ENCODE results near the gene UNCX.

The UNCX gene

DNA sequence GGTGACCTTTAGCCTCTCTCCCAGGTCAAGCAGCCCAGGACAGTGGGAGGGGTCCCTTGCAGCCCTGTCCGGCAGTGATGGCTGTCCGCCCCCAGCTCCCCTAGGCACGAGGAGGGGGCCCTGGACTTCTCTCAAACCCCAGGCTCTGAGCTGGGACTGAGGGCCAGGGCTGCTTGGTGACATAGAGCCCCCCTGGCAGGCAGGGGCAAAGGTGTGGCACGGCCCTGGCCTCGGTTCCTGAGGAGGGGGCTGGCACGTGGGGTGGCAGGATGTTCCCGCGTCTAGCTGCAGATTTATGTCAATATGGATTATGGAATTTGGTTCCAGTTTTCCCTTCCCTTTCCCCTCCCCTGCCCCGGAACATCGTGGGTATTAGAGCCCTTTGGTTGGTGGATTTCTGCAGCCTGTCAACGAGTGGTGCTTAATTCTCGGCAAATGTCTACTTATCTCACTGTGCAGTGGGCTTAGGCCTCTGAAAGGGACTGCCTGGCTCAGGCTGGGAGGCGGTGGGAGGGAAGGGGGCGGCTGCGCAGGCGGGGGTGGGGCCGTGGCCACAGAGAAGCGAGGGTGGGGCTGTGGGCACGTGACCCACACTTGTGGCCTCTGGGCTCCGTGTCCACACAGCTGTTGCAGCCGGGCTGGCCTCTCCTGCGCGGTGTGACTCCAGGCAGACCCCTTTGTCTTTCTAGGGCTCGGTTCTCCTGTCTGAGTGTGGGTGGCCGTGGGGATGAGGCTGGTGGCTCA lies 19.3 kb downstream of the UNCX start:
- Histone ChIP-seq H4K20me1 (ENCODE audit: control insufficient read depth, insufficient read depth, low read depth, low read length) (no peaks in the 10 kb centered on the region), H3K9me3 (ENCODE audit: control insufficient read depth, insufficient read depth, low read length) (no peaks in the 10 kb centered on the region), H3K9me2 (replicated peaks; ENCODE audit: control insufficient read depth, low read length) (no peaks in the 10 kb centered on the region), H3K4me2 (ENCODE audit: low read length) (no peak overlapping the region), H3K27ac (ENCODE audit: low read depth, low read length) (no peak overlapping the region), H3K79me2 (ENCODE audit: control insufficient read depth, low read length) (no peaks in the 10 kb centered on the region), H3K36me3 (ENCODE audit: control insufficient read depth, low read length) (no peaks in the 10 kb centered on the region), H3K27me3 (ENCODE audit: control insufficient read depth, low read length) (0 out of 2 replicates have a peak, but pooled peaks cover 2% of the 10 kb centered on the region), H3F3A (ENCODE audit: control insufficient read depth, insufficient read depth) (no peaks in the 10 kb centered on the region), H3K4me1 (ENCODE audit: control insufficient read depth, low read length) (no peaks in the 10 kb centered on the region), H3K4me3 (ENCODE audit: low read length) (no peak overlapping the region)
- no peak for TF ChIP-seq EZH2phosphoT487 (IDR thresholded peaks at IDR 0.05; ENCODE audit: borderline replicate concordance, low read length)
- TF ChIP-seq, protein P1, sequence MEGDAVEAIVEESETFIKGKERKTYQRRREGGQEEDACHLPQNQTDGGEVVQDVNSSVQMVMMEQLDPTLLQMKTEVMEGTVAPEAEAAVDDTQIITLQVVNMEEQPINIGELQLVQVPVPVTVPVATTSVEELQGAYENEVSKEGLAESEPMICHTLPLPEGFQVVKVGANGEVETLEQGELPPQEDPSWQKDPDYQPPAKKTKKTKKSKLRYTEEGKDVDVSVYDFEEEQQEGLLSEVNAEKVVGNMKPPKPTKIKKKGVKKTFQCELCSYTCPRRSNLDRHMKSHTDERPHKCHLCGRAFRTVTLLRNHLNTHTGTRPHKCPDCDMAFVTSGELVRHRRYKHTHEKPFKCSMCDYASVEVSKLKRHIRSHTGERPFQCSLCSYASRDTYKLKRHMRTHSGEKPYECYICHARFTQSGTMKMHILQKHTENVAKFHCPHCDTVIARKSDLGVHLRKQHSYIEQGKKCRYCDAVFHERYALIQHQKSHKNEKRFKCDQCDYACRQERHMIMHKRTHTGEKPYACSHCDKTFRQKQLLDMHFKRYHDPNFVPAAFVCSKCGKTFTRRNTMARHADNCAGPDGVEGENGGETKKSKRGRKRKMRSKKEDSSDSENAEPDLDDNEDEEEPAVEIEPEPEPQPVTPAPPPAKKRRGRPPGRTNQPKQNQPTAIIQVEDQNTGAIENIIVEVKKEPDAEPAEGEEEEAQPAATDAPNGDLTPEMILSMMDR (IDR thresholded peaks at IDR 0.05; ENCODE audit: low read depth, low read length, poor library complexity, severe bottlenecking), result no peak

DNA sequence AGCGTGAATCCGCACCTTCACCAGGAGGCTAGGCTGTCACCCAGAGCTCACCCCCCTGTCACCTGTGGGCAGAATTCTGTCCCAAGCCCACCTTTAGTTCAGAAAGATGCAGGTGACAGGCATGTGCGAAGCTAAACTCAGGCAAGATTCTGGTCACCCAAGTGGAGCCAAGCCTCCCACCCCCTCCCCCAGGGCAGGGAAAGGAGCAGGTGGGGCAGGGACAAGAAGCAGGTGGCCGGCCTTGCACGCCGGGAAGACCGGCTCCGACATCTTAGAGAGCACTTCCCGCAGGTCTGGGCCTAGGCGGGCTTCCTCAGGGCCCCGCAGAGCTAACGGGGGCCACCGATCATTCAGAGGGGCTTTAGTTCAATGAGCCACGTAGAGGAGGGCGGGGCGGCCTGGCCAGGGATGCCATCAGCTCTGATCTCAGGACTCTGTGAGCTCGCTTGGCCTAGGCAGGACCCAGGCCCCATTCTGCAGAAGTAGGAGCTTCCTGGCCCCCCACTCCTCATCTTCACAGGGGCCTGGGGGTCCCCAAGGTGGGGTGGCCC lies 19.9 kb downstream of the UNCX start:
- no peaks in the 10 kb centered on the region for H3K79me2 ChIP-seq (ENCODE audit: control insufficient read depth, low read length)
- H3K9me3 ChIP-seq (ENCODE audit: control insufficient read depth, insufficient read depth, low read length), result no peaks in the 10 kb centered on the region
- H3K4me3 ChIP-seq (ENCODE audit: low read length), result no peak overlapping the region
- H3F3A ChIP-seq (ENCODE audit: control insufficient read depth, insufficient read depth), result no peaks in the 10 kb centered on the region
- no peaks in the 10 kb centered on the region for H3K36me3 ChIP-seq (ENCODE audit: control insufficient read depth, low read length)
- H4K20me1 ChIP-seq (ENCODE audit: control insufficient read depth, insufficient read depth, low read depth, low read length), result no peaks in the 10 kb centered on the region
- 0 out of 2 replicates have a peak, but pooled peaks cover 2% of the 10 kb centered on the region for H3K27me3 ChIP-seq (ENCODE audit: control insufficient read depth, low read length)
- H3K4me2 ChIP-seq (ENCODE audit: low read length), result no peak overlapping the region
- H3K27ac ChIP-seq (ENCODE audit: low read depth, low read length), result no peak overlapping the region
- no peaks in the 10 kb centered on the region for H3K4me1 ChIP-seq (ENCODE audit: control insufficient read depth, low read length)
- H3K9me2 ChIP-seq (replicated peaks; ENCODE audit: control insufficient read depth, low read length), result no peaks in the 10 kb centered on the region
- TF ChIP-seq EZH2phosphoT487 (IDR thresholded peaks at IDR 0.05; ENCODE audit: borderline replicate concordance, low read length), result no peak
- TF ChIP-seq, protein P1 (IDR thresholded peaks at IDR 0.05; ENCODE audit: low read depth, low read length, poor library complexity, severe bottlenecking), result no peak

DNA sequence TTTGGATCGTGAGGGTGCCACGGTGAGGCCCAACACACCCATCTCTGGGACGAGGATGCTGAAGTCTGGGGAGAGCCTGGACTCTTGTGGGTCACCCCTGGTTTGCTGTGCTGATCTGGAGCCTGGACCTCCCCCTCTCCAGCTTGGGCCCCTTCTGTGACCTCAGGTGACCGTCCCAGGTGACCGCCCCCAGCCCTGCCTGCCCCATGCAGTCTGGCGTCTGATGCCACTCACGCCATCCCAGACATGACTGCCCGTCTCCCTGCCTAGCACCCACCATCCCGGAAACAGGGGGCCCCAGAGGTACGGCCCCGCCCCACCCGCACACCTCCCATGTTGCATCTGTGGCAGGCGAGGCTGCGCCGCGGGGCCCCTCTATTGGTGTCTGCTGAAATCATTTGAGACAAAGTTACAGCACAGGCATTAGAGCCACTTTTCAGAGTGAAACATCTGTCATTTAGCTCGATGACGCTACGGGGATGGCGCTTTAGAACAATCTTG lies 21.1 kb downstream of the UNCX start:
- Histone ChIP-seq H3K4me1 (ENCODE audit: control insufficient read depth, low read length) (no peaks in the 10 kb centered on the region), H3K9me3 (ENCODE audit: control insufficient read depth, insufficient read depth, low read length) (no peaks in the 10 kb centered on the region), H4K20me1 (ENCODE audit: control insufficient read depth, insufficient read depth, low read depth, low read length) (no peaks in the 10 kb centered on the region), H3K4me2 (ENCODE audit: low read length) (no peak overlapping the region), H3K79me2 (ENCODE audit: control insufficient read depth, low read length) (no peaks in the 10 kb centered on the region), H3K27me3 (ENCODE audit: control insufficient read depth, low read length) (0 out of 2 replicates have a peak, but pooled peaks cover 2% of the 10 kb centered on the region), H3F3A (ENCODE audit: control insufficient read depth, insufficient read depth) (no peaks in the 10 kb centered on the region), H3K27ac (ENCODE audit: low read depth, low read length) (no peak overlapping the region), H3K9me2 (replicated peaks; ENCODE audit: control insufficient read depth, low read length) (no peaks in the 10 kb centered on the region), H3K36me3 (ENCODE audit: control insufficient read depth, low read length) (no peaks in the 10 kb centered on the region), H3K4me3 (ENCODE audit: low read length) (no peak overlapping the region)
- TF ChIP-seq, protein P1 (IDR thresholded peaks at IDR 0.05; ENCODE audit: low read depth, low read length, poor library complexity, severe bottlenecking), result no peak
- no peak for TF ChIP-seq EZH2phosphoT487 (IDR thresholded peaks at IDR 0.05; ENCODE audit: borderline replicate concordance, low read length)

Measured in DOHH2 (cell line).